GM20431 (cell line): ENCODE results near the gene PRKN.
"Not testable (repeated sequence)": the region's sequence is repeated elsewhere in the genome, so short reads cannot be mapped to it uniquely, and the experiment has no call there.

ENCODE experiments used
- in situ Hi-C: fragments of 300-500 bp; cut with MseI, MboI; formaldehyde crosslinking; loops from one replicate; pipeline ENCODE4 v1.15.0; 2020; ENCODE audit warnings: low sequenced_read_pairs; ENCODE audit not compliant: unreplicated experiment

PRKN gene

GRCh38 chr6:161313940-161314509 lies 1413.5 kb downstream of the PRKN start:
- in situ Hi-C loops = no loop called here

DNA sequence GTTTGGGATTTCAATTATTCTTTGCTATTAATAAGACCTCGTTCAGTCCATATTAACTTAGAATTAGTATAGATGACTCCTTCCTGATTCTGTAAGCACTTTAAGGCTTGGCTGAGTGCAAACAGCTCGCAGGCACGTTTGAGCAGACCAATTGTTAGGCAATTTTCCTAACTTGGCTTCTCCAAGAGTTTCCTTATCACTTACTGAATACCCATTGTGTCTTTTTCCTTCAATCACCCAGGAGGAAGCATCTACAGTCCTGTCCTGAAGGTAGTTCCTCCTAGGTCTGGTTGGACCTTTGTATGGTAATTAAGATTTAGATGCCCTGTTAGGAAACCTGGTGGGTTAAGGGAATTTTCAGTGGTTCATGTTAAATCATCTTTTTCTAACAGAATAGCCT lies 1414.1 kb downstream of the PRKN start:
- in situ Hi-C loops = not testable (repeated sequence)

DNA sequence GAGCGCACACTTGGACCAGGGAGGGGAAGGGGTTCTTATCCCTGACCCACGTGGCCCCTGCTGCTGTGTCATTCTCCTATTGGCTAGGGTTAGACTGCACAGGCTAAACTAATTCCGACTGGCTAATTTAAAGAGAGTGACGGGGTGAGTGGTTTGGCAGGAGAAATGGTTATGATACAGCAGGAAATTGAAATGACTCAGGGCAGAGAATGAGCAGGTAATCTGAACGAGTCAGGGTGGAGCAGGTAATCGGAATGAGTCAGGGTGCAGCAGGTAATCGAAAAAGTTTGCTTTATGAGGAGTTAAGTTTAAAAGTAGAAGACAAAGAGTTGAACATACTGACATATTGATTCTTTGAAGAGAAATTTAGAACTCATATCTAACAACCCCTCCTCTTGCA lies 1417.8 kb downstream of the PRKN start:
- in situ Hi-C loops = not testable (repeated sequence)

GRCh38 chr6:161308075-161308655 lies 1419.4 kb downstream of the PRKN start:
- in situ Hi-C loops = no loop called here

DNA sequence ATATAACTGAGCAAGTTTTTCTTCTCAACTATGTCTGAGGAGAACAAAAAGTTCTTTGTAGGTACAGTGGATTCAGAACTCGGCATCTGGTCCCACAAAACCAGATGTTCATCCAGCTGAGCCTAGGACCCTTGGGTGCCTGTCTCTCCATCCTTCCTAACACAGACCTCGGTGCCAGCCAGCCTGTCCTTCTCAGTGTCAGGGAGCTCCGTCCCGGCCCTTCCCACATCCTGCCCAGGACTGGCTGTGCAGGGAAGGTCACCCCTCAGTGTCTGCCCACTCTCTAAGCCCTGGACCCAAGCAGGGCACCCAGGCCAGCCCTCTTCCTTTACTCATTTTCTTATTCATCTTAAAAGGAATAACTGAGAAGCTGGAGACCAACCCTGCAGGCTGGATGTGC lies 1421.7 kb downstream of the PRKN start:
- in situ Hi-C loops = no loop called here

GRCh38 chr6:161303628-161304340 lies 1423.8 kb downstream of the PRKN start:
- in situ Hi-C loops = no loop called here

DNA sequence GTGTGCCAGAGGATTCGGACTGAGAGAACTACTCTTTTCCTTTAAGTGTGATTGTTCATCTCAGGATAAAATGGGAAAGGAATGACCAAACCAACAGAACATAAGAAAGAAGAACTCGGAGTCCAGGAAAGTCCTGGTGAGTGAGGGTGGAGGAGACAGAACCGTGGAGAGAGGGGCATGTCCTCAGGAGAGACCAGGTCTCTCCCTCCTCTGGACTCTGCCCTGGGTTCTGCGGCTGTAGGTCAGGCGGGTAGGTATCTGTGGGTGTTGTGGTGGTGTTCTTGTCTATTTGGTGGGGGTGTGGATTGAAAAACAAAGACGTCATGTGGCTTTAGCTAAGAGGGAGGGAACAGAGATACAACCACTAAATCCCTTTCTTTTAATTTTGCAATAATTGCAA lies 1424.6 kb downstream of the PRKN start:
- in situ Hi-C loops = no loop called here

GRCh38 chr6:161301338-161301737 lies 1426.2 kb downstream of the PRKN start:
- in situ Hi-C loops = no loop called here

- in situ Hi-C loops = no loop called here
These were observed 1426.7 kb downstream of the PRKN start for GRCh38 chr6:161300823-161301222.

DNA sequence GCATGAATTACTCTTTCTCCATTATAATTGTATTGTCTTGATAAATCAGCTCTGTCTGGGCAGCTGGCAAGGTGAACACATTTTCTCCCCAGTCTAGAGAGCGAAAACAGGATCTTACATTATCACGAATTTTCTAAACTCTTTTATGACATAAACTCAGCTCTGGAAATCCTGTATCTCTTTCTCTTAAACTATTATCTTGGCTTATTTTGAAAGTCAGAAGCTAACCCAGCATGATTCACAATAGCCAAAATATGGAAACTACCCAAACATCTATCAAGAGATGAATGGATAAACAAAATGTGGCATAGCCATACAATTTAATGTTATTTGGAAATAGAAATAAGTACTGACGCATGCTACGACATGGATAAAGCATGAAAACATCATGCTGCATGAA lies 1427.8 kb downstream of the PRKN start:
- in situ Hi-C loops = no loop called here
